WI38 (cell line): ENCODE results near the gene TBCD.

Experiments used
- H3K4me3 ChIP-seq: 2 replicates; pipeline ENCODE4 v1.5.1; 2011; ENCODE audit warnings: low read depth, mild to moderate bottlenecking, control low read depth, low read length
- TF ChIP-seq, protein P1 (sequence below): IDR thresholded peaks from 2 replicates; pipeline ENCODE4 v1.5.1; 2012; ENCODE audit warnings: low read depth, mild to moderate bottlenecking, control low read depth, low read length

Gene TBCD

GRCh38 chr17:82789806-82790205 lies 37.9 kb downstream of the TBCD start:
- H3K4me3 ChIP-seq = no peak overlapping the region
- TF ChIP-seq, protein P1, sequence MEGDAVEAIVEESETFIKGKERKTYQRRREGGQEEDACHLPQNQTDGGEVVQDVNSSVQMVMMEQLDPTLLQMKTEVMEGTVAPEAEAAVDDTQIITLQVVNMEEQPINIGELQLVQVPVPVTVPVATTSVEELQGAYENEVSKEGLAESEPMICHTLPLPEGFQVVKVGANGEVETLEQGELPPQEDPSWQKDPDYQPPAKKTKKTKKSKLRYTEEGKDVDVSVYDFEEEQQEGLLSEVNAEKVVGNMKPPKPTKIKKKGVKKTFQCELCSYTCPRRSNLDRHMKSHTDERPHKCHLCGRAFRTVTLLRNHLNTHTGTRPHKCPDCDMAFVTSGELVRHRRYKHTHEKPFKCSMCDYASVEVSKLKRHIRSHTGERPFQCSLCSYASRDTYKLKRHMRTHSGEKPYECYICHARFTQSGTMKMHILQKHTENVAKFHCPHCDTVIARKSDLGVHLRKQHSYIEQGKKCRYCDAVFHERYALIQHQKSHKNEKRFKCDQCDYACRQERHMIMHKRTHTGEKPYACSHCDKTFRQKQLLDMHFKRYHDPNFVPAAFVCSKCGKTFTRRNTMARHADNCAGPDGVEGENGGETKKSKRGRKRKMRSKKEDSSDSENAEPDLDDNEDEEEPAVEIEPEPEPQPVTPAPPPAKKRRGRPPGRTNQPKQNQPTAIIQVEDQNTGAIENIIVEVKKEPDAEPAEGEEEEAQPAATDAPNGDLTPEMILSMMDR = no peak

GRCh38 chr17:82790391-82790790 lies 38.5 kb downstream of the TBCD start:
- H3K4me3 ChIP-seq = no peak overlapping the region
- TF ChIP-seq, protein P1 = no peak

- no peak overlapping the region for H3K4me3 ChIP-seq
- TF ChIP-seq, protein P1 = no peak
These were observed 39.7 kb downstream of the TBCD start for GRCh38 chr17:82791532-82791931.

GRCh38 chr17:82793974-82794630 lies 42.2 kb downstream of the TBCD start:
- no peak overlapping the region for H3K4me3 ChIP-seq
- TF ChIP-seq, protein P1 = no peak

DNA sequence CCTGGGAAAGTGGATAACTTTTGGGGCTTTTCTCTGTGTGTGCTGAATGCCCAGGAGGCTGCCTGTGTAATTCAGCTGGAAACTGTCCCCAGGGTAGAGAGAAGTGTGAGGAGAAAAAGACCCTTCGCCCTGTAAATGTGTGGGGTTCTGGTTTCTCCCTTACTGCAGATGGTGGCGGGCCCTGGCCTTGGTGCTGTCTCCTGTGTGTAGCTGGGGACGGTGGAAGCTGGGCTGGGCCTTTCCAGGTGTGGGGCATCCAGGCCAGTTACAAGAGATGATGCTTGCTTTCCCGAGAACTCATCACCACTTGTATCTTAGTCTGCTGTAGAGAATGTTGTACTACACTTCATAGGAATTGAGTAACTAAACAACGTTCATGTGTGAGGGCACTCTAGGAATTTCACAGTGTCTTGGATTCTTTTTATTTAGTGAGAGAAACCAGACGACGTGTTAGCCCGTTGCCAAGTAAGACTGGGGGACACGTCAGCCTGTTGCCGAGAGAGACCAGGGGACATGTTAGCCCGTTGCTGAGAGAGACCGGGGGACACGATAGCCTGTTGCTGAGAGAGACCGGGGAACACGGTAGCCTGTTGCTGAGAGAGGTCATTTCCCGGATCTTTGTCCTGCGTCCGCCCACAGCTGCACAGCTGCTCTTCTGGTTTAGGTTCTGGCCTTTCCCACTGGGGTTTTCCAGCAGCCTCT lies 43.1 kb downstream of the TBCD start:
- TF ChIP-seq, protein P1 = no peak
- no peak overlapping the region for H3K4me3 ChIP-seq

DNA sequence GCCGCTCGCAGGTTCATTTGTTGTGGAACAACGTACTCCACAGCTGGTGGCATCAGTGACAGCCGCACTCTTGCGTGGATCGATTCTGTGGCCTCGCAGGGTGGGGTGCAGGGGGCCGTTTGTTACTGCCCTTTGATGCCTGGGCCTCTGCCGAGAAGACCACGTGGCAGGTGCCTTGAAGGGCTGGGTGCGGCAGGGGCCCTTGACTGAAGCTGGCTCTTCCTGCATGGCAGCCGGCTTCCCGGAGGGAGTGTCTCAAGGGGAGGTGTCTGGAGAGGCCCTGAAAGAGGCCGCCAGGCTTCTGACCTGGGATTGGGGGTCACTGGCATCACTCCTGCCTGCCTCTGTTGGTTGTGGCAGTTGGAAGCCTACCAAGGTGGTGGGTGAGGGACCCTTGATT lies 43.8 kb downstream of the TBCD start:
- no peak overlapping the region for H3K4me3 ChIP-seq
- TF ChIP-seq, protein P1 = no peak

DNA sequence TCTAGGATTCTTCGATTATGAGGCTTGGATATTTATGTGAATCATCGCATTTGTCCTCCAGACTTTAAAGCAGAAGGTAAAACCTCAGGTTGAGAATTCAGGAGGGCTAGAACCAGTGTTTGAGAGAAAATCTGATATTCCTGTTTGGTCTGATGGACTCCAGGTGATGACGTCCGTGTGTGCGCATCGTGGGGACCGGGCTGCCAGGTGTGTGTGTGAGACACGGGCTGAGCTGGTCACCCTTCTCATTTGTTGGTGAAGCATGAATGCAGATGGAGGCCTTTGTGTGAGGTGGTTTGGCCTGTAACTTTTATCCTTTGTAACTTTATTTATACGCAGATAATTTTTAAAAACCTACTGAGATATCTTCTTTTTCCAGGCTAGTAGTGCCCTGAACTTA lies 45.2 kb downstream of the TBCD start:
- TF ChIP-seq, protein P1 = no peak
- H3K4me3 ChIP-seq = no peak overlapping the region
